Activated naive CD8-positive, alpha-beta T cell treated with anti-CD3 and anti-CD28 coated beads, Interleukin-2, amount 50 U/mL, for 16 hours (primary cell): ENCODE measurements around the gene ARHGEF10L.

Experiments
- DNase-seq: peaks from one replicate; pipeline ENCODE4 v3.0.0-alpha.2; 2020; ENCODE audit warnings: low read depth, low spot score

ARHGEF10L gene

GRCh38 chr1:17654519-17654918 is 115.0 kb downstream of the ARHGEF10L start:
- no peak for DNase-seq

GRCh38 chr1:17655169-17655568 is 115.7 kb downstream of the ARHGEF10L start:
- DNase-seq, result no peak

GRCh38 chr1:17655922-17656321 is 116.4 kb downstream of the ARHGEF10L start:
- no peak for DNase-seq

GRCh38 chr1:17657436-17657835 is 117.9 kb downstream of the ARHGEF10L start:
- DNase-seq, result no peak

- DNase-seq, result no peak
These were observed 119.3 kb downstream of the ARHGEF10L start for GRCh38 chr1:17658837-17659236.

GRCh38 chr1:17661546-17662157 is 122.2 kb downstream of the ARHGEF10L start:
- peak; percentile 17 for DNase-seq

GRCh38 chr1:17662296-17662695 is 122.8 kb downstream of the ARHGEF10L start:
- DNase-seq, result no peak

GRCh38 chr1:17662786-17663185 is 123.3 kb downstream of the ARHGEF10L start:
- DNase-seq, result no peak

- no peak for DNase-seq
These were observed 124.1 kb downstream of the ARHGEF10L start for GRCh38 chr1:17663646-17664045.

GRCh38 chr1:17664322-17664721 is 124.8 kb downstream of the ARHGEF10L start:
- DNase-seq, result no peak

- no peak for DNase-seq
These were observed 125.6 kb downstream of the ARHGEF10L start for GRCh38 chr1:17665054-17665453.

GRCh38 chr1:17665950-17666720 is 126.6 kb downstream of the ARHGEF10L start:
- no peak for DNase-seq

- no peak for DNase-seq
These were observed 128.1 kb downstream of the ARHGEF10L start for GRCh38 chr1:17667641-17668040.

GRCh38 chr1:17668195-17668594 is 128.7 kb downstream of the ARHGEF10L start:
- DNase-seq, result no peak

GRCh38 chr1:17668624-17669175 is 129.2 kb downstream of the ARHGEF10L start:
- DNase-seq, result no peak

GRCh38 chr1:17669305-17669704 is 129.8 kb downstream of the ARHGEF10L start:
- no peak for DNase-seq

GRCh38 chr1:17669866-17670451 is 130.5 kb downstream of the ARHGEF10L start:
- DNase-seq, result no peak

GRCh38 chr1:17670587-17671313 is 131.3 kb downstream of the ARHGEF10L start:
- no peak for DNase-seq

- DNase-seq, result no peak
These were observed 131.8 kb downstream of the ARHGEF10L start for GRCh38 chr1:17671314-17671705.

GRCh38 chr1:17671741-17672140 is 132.2 kb downstream of the ARHGEF10L start:
- DNase-seq, result no peak

- DNase-seq, result no peak
These were observed 132.7 kb downstream of the ARHGEF10L start for GRCh38 chr1:17672226-17672625.
